ENCODE data around the gene ZNF222. TPM values are rescaled to one million over a fixed set of nuclear protein-coding genes. Genes with fewer than 3 reads are reported as not detected.

The ZNF222 gene
- total and polyA plus RNA-seq, 2 of the 8 experiments (the other 6 are each of a cell fraction or from before 2014, with no cell fraction given) = 1.7 to 3.4 TPM

DNA sequence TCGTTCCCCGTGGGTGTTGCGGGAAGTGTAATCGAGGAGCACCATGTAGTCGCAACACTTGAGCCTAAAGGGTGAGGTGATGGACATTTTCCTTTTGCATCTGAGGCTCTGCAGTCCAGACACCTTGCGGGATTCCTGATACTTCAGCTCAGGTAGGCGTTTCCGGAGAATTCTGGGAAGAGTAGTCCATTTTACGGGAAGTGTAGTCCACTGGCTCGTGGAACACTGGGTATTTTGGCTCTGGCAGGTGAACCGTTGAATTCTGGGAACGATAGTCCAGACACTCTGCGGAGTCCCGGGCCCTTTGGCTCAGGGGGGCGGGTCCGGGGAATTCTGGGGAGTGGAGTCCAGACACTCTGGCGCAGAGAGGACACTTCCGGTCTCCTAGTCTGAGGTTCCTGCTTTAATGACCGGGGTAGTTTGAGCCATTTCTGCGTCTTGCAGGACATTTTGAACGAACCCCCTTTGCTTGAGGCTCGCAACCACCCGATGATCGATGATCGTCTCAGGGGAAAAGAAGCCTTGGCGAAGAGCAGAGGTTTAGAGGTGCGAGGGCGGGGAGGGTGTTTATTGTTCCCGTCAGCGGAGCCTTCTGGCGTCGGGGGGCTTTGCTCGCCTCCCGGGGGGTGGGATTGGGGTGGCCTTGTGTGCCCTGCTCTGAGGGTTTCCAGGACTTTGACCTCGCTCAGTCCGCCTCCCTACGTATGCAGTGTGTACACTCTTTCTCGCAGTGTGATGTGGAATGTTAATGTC, 26.6 kb downstream of the ZNF222 start, which contains the start of gene ZNF223:
ZNF223 (plus strand) TSS at position 387 of the 753 bp plus-strand sequence. CDS start 3,141 bp downstream, outside the sequence.
- Histone ChIP-seq H2AFZ (ENCODE audit: low read length) (peak within 1 kb of the TSS; percentile 95), H2BK15ac (ENCODE audit: low read length) (no peak within 1 kb of the TSS), H3K27me3 (replicated peaks in 1 of 4; ENCODE audit: control insufficient read depth in 3 of 4, extremely low read depth in 1 of 4, insufficient read depth in 3 of 4, low read length in 3 of 4) (no peaks in the 10 kb centered on the region), H3K9ac (replicated peaks in 1 of 4; ENCODE audit: extremely low read depth in 1 of 4, low read depth in 3 of 4, low read length in 3 of 4) (peak within 1 kb of the TSS in 3 of 4 experiments; percentile 15 to 92 (median 63); a peak in 6 of 7 replicates), H2BK120ac (replicated peaks; ENCODE audit: low read depth, low read length) (no peak within 1 kb of the TSS), H3K14ac (ENCODE audit: insufficient read length) (no peak within 1 kb of the TSS), H3K23ac (ENCODE audit: insufficient read length) (no peak within 1 kb of the TSS), H3K36me3 (ENCODE audit: control insufficient read depth in 2 of 4, insufficient read depth in 4 of 4, low read length in 3 of 4) (no peaks in the 10 kb centered on the region), H2BK12ac (ENCODE audit: low read depth, low read length) (no peak within 1 kb of the TSS), H3K79me1 (ENCODE audit: low read depth, low read length) (no peaks in the 10 kb centered on the region), H3K18ac (ENCODE audit: extremely low read depth, low read length) (peak within 1 kb of the TSS; percentile 43; the same call in 1 of the 2 replicates), H3K79me2 (ENCODE audit: control insufficient read depth in 1 of 2, insufficient read depth in 2 of 2, low read length in 2 of 2) (peaks cover 0 to 7% of the 10 kb centered on the region in 2 experiments; a peak in 2 of 4 replicates), H3K4me3 (ENCODE audit: extremely low read depth in 1 of 4, insufficient read depth in 2 of 4, low read depth in 3 of 4, low read length in 4 of 4) (peak within 1 kb of the TSS; percentile 59 to 85 (median 72)), H3K27ac (ENCODE audit: low read depth, low read length) (no peak within 1 kb of the TSS), H3K9me3 (ENCODE audit: insufficient read depth in 2 of 2, low read depth in 1 of 2, low read length in 1 of 2) (no peaks in the 10 kb centered on the region), H3K4me2 (ENCODE audit: insufficient read depth in 1 of 2, low read depth in 2 of 2, low read length in 2 of 2) (peak within 1 kb of the TSS; percentile 75 to 94), H4K5ac (ENCODE audit: insufficient read length, low read depth, low read length) (peak within 1 kb of the TSS; percentile 42), H2AK5ac (ENCODE audit: low read depth, low read length) (no peak within 1 kb of the TSS), H3K4me1 (replicated peaks in 1 of 4; ENCODE audit: control insufficient read depth in 3 of 4, insufficient read depth in 4 of 4, low read length in 3 of 4) (peaks cover 0 to 2% (median 0%) of the 10 kb centered on the region in 4 experiments; a peak in 1 of 7 replicates), H3K56ac (replicated peaks; ENCODE audit: insufficient read length, low read depth, low read length) (no peak within 1 kb of the TSS), H3K23me2 (ENCODE audit: low read depth, low read length) (peaks cover 3% of the 10 kb centered on the region), H2BK5ac (ENCODE audit: low read depth, low read length) (0 out of 2 replicates have a peak within 1 kb of the TSS, but pooled peaks have one; percentile 45), H4K8ac (ENCODE audit: extremely low read depth, insufficient read depth, low read length) (no peak within 1 kb of the TSS; the same call in 1 of the 2 replicates), H3K4ac (replicated peaks; ENCODE audit: insufficient read length, low read depth, low read length) (no peak within 1 kb of the TSS), H4K91ac (replicated peaks; ENCODE audit: insufficient read length, low read length) (no peak within 1 kb of the TSS), H2BK20ac (ENCODE audit: low read length) (no peak within 1 kb of the TSS), H4K20me1 (replicated peaks in 1 of 2; ENCODE audit: control insufficient read depth in 1 of 2, insufficient read depth in 2 of 2, low read length in 2 of 2) (no peaks in the 10 kb centered on the region)
- FAIRE-seq (peak; percentile 93), DNase-seq (ENCODE audit: low read depth in 1 of 2, low spot score in 2 of 2) (peak; percentile 77 to 89)
- CTCF ChIA-PET (ENCODE audit: partially characterized antibody) = interaction anchor here (0.6 to 1.0 kb wide), 3 partner anchors 21 to 61 kb away, joined by 3 to 5 read pairs (median 3); no protein-coding TSS in a partner anchor
- POLR2A ChIA-PET (ENCODE audit: partially characterized antibody) = interaction anchor here (1.0 to 2.8 kb wide), 7 partner anchors 9 to 155 kb away, joined by 3 to 18 read pairs (median 5); partner anchors contain the start of genes ZNF222, ZNF224 and ZNF225
- WGBS, 2 experiments (ENCODE audit: extremely low coverage in 1 of 2, insufficient coverage in 1 of 2, insufficient read length in 1 of 2, insufficient replicate concordance in 2 of 2, low coverage in 1 of 2, low lambda C conversion rate in 2 of 2, missing lambda C conversion rate in 1 of 2) = 3% methylated on average over 37 of the region's 38 CpGs; no CpG with 5 or more reads in 1 of the 2 experiments
- TF ChIP-seq BCL11A (IDR thresholded peaks at IDR 0.05; ENCODE audit: low read depth in 2 of 2, low read length in 2 of 2) (no peak), ASH2L (IDR thresholded peaks at IDR 0.05; ENCODE audit: low read length) (no peak), RFX5 (IDR thresholded peaks at IDR 0.05; ENCODE audit: borderline replicate concordance, low read depth, low read length) (no peak), KDM4A (IDR thresholded peaks at IDR 0.05; ENCODE audit: low read depth, low read length, severe bottlenecking) (peak; percentile 69), YY1 (IDR thresholded peaks at IDR 0.05; ENCODE audit: low read depth, low read length) (peak; percentile 10; the same call in 1 of the 2 replicates), SIN3A (conservative IDR thresholded peaks at IDR 0.05 in 1 of 2, IDR thresholded peaks at IDR 0.05 in 1 of 2; ENCODE audit: low read depth in 1 of 2, low read length in 2 of 2) (no peak), JUND (IDR thresholded peaks at IDR 0.05; ENCODE audit: low read length) (no peak), TAF7 (optimal IDR thresholded peaks at IDR 0.05; ENCODE audit: borderline replicate concordance, low read depth, low read length) (no peak), PHF8 (conservative IDR thresholded peaks at IDR 0.05; ENCODE audit: low read depth, low read length) (peak; percentile 47; the same call in 1 of the 2 replicates), TAF1 (IDR thresholded peaks at IDR 0.05; ENCODE audit: low read depth, low read length) (peak; percentile 68; the same call in 1 of the 2 replicates)
- TF ChIP-seq, protein P1, sequence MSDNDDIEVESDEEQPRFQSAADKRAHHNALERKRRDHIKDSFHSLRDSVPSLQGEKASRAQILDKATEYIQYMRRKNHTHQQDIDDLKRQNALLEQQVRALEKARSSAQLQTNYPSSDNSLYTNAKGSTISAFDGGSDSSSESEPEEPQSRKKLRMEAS (IDR thresholded peaks at IDR 0.05) = no peak

Data from H1 (cell line).